HG02852 (cell line): Measurements from ENCODE around the gene TOMM22.
A peak's percentile ranks its signal among the peaks of the same experiment; 100 is the strongest.

Source experiments
- ATAC-seq: cut with Tn5 transposase; IDR thresholded peaks from one replicate; pipeline ENCODE4 v1.9.1; 2021; ENCODE audit warnings: mild to moderate bottlenecking, moderate library complexity; ENCODE audit not compliant: unreplicated experiment

The TOMM22 gene

DNA sequence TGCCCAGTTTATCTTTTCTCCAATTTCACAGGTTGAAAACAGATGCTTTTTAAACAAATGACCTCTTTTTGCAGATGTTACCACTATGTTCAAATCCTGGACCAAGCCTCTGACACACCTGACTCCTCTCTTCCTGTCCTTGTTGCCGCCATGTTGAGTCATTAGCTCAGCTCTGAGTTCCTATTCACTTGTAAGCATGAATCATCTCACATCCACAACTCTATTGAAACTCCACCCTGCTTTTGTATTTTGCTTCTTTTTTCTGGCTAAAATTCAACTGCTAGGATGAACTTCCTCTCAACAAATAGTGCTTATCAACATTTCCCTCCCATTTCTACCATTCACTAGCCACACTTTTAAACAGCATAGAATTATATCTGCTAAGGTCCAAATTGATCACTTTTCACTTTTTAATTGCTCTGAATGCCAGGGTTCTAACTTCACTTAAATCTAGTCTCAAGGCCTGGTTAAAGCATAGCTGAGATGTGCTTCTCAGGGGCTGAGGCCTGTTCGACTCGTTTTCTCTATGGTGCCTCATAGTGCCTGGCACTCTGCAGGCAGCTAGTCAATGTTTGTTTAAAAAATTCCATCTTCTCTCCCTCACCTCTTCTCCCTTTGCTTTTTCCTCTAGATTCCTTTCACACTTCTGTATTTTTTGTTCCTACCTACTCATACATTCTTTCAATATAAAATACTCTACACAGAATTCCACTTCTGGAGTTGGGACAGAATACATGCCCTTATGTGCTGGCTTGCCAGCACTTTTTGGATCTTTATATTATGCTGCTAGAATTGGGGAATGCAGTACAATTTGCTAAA lies 15.1 kb downstream of the TOMM22 start:
- no peak for ATAC-seq

DNA sequence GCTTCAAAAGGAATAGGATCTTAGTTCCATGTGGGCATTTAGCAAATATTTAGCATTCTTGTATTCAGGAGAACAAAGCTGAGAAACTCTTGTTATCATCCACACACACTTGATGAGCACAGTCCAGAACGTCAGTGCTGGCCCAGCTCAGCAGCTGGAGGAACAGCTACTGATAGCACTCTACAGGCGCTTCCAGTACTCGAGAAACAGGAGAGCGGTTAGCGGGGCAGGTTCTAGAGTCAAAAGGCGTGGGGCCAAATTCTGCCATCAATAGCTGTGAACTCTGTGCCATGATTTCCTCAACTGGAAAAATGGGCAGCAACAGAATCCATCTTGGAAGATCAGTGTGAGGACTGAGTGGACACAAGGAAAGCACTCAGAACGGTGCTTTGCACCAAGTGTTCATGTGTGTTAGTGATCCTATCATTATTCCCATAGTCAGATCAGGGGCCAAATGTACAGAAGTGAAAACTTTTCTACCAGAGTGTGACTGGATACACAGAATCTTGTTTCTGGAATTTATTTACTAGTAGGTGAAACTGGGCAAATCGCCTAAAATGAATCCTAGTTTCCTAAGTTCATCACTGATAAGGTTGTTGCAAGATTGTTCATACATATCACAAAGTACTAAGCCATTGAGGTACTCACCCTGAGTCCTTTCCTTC lies 15.8 kb downstream of the TOMM22 start:
- no peak for ATAC-seq

DNA sequence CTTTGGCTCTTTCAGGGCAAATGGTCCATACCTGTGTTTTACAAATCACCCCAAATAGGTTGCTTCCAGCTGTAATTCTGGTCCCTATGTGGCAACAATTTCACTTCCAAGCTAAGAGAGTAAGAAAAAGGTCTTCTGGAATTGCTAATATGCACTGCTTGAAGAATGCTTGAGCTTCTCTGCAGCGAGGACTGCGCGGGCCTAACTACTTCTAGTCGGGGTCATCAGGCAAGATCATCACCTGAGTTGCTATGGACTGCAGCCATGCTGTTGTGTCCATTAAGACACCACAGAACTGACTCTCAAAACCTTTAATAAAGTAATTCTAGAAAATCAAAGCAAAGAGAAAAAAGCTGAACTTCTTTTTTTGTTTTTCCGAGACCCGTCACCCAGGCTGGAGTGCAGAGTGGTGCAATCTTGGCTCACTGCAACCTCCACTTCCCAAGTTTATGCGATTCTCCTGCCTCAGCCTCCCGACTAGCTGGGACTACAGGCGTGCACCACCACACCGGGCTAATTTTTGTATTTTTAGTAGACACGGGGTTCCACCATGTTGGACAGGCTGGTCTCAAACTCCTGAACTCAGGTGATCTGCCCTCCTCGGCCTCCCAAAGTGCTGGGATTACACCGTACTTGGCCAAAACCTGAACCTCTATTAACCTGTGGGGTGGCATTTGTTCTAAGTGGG lies 16.8 kb downstream of the TOMM22 start:
- no peak for ATAC-seq

DNA sequence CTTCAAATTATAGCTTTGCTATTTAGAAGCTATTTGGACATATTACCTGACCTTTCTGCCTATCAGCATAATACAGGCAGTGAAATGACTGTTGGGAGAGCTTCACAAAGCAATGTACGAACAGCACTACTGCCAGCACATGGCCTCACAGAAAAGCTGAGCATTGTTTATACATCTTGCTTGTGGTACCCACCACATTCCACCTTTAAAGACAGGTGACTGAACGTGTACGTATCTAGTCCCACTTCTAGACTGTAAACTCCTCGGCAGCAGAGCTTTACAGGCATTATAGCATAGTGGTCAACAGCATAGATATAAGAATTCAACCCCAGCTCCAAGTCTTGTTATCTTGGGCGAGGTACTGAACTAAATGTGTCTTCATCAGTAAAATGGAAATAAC lies 17.4 kb downstream of the TOMM22 start:
- no peak for ATAC-seq

DNA sequence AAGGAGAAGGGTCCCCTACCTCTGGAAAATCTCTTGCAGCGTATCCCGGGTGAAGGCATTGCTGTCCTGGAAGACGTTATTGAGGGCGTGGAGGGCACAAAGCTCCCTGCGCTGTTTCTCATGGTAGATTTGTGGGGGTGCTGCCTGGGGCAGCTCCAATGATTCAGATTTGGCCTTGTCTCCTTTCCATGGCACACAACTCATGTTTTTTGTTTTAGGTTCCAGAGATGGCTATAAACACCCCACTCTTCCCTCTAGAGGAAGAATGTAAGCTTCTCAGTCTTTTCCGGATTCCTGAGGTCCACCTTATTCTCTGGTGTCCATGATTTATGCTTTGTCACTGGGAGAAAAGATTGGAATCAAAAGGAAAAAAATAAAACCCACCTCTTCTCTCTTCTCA lies 18.0 kb downstream of the TOMM22 start:
- no peak for ATAC-seq

DNA sequence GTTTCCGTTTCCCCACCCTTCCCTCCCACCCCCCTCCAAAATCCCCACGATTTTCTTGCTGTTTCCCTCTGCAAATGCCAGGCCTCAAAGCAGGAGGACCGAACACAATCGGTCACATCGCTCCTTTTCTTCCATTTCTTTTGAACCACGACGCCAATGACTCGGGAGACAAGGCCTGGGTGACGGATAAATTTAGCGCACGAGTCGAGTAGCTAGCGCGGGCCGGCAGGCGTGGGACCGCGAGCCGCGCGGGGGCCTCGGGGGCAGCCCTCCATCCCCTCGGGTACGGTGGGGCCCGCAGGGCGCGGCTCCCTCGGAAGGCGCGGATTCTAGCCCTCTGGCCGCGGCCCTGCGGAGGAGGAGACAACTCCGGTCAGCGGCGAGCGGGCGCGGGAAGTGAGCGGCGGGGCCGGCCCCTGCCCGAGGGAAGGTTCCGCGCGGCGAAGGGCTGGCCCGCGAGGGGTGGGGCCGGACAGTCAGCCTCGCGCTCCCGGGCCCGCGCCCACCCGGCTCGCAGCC lies 18.6 kb downstream of the TOMM22 start:
- no peak for ATAC-seq

DNA sequence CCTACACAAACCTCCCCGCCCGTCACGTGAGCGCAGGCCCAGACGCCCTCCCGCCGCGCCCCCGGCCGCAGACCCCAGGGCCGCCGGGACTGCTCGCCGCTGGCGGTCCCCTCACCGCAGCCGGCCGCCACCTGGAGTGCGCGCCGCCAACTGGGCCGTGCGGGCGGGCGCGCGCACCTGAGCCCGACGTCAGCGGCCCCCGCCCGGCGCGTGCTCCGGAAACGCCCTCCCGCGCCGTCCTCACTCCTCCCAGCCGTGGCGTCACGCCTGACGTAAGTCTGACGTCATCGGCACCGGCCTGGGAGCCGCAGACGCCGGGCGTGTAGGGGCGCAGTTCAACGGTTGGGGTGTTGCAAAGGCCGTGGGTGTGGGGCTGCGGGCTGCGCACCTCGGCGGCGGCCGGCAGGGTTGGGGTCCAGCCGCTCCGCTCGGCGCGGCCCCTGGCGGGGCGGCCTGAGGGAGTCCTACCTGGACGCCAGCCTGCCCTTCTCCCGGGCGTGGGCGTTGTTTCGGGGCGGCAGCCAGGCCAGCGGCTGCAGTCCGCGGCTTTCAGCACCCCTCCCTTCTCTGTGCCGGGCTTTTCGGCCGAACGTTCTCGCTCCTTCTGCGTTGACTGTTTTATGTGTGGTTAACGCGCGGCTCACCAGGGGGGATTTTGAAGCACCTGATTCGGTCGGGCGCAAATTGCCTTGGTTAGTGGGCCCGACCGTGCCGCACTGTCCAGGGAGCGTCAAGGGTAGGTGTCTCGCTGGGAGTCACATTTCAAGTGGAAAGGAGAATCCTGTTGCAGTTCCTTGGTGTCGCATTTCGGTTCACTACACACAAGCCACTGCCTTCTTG lies 19.3 kb downstream of the TOMM22 start, which contains the start of gene JOSD1:
TSS of gene JOSD1 (minus strand) at position 155 of the 840 bp plus-strand sequence. CDS start 956 bp downstream, outside the sequence.
- ATAC-seq: peak; percentile 34

DNA sequence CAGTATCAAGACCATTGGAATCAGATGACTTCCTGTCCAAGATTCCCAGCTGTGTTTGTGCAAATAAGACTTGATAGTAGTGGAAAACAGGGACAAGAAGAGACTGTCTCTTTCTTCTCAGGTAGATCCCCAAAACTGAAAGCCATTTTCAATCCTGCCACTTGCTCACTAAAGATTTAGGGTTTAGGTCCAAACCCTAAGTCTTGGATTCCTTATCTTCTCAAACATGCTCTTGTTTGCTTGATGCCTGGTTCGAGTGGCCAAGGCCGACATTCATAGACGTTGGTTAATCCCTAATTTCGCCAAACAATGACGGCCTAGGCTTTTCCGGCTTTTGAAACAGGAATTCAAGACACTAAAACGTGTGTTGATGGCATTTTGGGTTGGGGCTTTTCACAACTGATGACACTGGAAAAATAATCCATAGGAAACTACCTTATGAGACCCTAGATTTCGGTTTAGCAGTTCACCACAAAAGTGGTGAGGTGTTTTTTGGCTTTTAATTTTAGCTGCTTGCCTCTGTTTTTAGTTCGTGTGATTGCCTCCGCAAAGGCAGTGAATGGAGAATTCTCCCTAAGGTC lies 23.0 kb downstream of the TOMM22 start:
- no peak for ATAC-seq

DNA sequence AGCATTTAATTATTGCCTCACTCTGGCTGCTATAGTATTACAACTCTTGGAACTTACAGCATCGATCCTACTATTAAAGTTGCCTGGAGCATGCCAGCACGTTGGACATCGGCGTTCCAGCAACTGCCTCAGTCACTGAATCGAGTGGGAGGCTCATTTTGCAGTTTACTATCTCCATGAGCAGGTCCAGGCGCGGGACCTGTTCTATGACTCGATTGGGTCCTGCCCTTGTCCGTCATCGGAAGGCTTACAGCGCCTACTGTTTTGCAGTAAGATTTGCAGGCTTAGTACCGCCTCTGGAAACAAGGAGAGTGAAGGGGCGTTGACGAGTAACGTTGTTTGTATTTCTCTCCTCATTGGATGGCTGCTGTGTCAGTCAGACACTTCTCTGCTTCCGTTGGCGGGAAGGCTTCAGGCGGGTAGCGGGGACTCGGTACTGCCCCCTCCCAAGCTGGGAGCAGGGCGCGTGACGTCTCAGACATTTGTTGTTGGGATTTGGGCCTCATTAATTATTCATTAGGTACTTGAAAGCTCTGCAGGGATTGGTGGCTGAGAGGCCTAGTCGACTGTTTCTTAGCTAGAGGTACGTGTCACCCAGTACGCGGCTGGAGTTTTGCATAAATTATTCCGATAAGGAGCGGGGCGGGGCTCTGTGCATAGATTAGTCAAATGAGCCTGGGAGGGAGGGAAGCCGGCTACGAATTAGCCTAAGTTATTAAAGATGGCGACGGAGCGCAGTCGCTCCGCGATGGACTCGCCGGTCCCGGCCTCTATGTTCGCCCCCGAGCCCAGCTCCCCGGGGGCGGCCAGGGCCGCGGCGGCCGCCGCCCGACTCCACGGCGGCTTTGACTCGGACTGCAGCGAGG lies 23.7 kb downstream of the TOMM22 start, which contains the start of gene GTPBP1:
TSS of gene GTPBP1 (plus strand) at position 710 of the 866 bp plus-strand sequence. CDS start at position 722, 12 bp downstream.
- peak; percentile 68 for ATAC-seq

DNA sequence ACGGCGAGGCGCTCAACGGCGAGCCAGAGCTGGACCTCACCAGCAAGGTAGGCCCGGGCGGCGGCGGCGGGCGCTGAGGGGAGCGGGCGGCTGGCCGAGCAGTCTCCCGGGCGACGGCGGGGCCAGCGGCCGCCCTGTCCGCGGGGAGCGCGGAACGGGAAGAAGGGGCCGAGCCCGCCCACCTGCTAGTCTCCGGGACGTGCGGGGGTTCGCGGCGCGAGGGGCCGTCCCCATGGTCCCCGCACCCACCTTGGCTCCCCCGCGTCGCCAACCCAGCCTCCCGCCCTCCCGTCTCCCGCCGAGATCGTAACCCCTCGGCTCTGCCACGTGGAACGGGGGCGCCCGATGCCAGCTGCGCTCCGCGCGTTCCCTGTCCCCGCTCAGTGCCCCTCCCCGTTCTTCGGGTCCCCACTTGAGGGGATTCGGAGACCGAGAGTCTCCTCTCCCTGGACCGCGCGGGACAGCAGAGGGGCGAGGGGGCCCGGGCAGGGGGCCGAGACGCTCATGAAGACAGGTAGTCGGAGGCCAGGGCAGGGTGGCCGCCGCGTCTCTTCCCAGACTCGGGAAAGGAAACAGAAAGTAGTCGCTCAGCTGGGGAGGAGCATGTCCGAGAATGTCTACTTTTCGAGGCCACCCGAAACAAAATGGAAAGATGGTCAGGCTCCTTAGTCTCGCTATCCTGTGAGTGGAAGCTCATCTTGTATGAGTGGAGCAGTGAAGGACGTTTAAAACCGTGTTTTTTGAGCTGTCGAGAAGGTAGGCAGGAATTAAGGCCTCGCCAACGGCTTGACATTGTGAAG lies 24.5 kb downstream of the TOMM22 start:
- ATAC-seq: no peak

DNA sequence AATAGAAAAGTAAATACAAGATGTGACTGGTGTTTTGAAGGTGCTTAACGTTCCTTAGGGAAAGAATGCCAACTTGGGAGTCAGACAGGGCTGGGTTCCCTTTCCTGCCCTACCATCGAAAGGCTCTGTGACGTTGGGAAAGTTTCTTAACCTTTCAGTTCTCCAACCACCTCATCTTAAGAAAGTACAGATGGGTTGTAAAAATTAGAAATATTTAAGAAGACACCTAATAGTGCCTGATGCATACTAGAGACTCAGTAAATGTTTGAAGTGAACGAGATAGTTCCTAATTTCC lies 25.1 kb downstream of the TOMM22 start:
- no peak for ATAC-seq

DNA sequence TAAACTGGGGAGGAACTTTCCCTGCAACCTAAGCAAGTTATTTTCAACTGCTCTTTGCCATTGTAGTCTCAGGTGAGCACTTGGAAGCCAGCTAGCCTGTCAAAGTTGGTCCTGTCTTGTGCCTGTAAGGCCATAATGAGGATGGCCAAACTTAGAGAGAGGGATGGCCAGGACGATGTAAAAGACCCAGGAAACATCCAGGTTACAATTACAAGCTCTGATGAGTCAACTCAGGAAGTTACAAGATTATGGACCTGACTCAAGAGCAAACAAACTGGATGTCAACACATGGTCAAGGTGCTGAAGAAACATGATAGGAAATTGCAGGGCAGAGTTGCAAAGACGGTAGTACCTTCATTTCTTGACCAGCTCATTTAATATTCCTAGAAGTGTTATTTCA lies 25.6 kb downstream of the TOMM22 start:
- ATAC-seq: no peak

DNA sequence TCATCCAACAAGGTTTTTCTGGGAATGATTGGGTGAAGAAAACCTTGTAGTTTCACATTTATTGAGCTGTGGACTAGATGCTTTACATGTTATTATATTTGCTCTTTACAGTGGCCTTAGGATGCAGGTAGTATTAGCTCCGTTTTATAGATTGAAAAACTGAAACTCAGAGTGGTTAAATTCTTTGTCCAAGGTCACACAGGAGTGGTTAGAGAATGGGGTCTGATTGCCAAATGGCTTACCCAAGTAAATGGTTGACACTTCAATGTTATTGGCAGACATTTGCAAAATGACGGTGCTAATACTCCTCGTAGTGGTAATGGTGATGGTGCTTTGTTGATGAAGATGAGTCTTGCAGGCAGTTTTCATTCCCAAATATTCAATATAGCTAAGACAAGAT lies 26.2 kb downstream of the TOMM22 start:
- ATAC-seq: no peak

DNA sequence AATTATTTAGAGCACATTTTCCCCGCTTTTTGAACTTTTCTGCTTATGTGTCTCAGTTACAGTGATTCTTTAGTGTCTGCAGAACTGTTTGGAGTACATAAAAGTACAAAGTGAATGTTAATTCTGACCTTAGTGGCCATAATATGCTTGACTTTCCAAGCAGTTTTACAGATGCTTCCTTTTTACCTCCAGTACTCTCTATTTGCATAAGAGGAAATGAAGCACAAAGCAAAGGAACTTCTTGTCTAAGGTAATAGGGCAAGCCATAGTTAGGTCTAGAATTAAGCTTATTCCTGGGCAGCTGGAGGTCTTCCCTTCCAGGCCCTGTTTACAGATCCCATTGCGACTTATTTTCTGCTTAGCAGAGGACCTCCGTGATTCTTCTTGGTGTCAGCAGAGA lies 27.5 kb downstream of the TOMM22 start:
- no peak for ATAC-seq

DNA sequence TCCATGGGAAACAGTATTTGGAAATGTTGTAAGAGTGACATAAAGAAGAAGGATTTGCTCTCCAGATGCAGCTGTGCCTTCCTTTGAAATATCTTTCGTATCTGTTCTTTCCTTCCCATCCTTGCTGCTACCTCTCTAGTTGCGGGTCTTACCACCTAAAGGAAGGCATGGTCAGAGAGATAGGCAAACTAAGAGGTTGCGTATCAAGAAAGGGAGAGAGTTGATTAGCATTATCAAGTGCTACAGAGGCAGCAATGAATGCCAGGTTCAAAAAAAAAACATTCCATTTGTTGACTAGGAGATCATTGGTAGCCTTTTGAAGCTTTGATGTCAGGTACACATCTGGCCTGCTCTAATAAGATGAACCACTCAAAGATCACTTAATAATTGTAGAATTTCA lies 28.6 kb downstream of the TOMM22 start:
- no peak for ATAC-seq

DNA sequence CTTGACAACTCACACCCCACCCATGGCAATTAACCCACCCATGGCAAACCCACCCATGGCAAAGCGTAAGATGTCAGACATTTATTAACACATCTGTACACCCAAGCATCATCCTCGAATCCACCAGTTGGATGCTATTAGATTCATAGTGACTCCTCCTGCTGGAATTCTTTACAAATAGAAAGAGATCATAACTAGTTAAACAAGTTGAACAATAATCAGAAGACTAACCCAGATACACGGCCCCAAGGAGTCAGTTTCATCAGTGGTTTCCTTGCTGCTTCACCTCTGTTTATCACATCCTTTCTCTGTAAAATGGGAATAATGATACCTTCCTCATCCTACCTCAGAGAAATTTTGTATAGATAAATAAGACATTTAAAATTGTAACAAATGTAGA lies 29.1 kb downstream of the TOMM22 start:
- no peak for ATAC-seq

DNA sequence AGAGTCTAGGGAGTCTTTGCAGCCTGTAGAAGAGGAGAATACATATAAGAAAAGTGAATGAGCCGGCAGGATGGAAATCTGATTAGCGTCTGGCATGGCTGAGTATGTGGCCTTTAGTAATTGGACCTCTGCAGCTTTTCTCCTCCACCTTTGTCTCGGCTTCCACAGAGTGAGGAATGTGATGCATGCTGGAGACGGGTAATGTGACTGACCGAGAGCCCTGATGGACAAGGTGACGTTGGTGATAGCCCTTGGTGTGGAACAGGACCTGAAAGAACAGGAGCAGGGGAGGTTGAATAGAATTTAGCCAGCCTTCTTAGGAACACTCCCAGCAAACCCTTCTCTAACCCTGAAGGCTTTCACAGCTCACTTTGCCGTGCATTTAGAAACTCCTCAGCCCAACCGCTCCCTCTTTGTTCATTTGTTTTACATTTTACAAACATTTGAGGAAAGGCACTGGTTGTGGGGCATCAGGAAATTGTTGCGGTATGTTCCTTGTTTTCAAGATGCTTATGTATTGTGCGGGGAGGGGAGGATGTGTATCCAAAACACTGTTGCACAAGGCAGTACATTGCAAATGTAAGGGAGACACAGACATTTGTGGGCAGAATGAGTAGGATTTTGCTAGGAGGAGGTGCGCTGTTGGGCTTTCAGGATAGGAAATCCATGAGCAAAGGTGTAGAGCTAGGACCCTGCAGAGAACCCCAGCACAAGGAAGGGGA lies 30.9 kb downstream of the TOMM22 start:
- ATAC-seq: no peak

DNA sequence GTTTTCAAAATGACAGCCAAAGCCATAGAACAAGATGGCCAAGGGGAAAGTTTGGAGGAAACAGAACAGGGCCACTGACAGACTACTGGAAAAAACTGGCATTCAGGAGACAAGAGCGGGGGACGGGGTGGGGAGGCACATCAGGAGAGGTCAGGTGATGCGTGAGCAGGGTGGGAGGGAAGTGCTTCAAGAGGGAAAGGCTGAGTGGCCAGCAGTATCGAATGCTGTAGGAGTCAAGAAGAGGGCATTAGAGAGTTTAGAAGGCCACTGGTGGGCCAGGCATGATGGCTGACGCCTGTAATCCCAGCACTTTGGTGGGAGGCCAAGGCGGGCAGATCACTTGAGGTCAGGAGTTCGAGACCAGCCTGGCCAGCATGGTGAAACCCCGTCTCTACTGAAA lies 32.2 kb downstream of the TOMM22 start:
- ATAC-seq: no peak
